GM12892 (cell line): ENCODE measurements around the gene TCIRG1.

Source experiments
- DNase-seq: peaks from one replicate; pipeline ENCODE4 v3.0.0; 2011; ENCODE audit not compliant: insufficient read length
- FAIRE-seq: peaks from 2 replicates; lab custom pipeline; 2011; peaks lifted over from hg19 to GRCh38; lab: Jason Lieb, UNC
- POLR2A ChIP-seq: IDR thresholded peaks from 2 replicates; pipeline ENCODE4 v1.6.1; 2011; ENCODE audit warnings: low read depth, low read length, control low read depth
- POLR2AphosphoS5 ChIP-seq: IDR thresholded peaks from 2 replicates; pipeline ENCODE4 v1.6.1; 2011; ENCODE audit warnings: low read depth, low read length, control low read depth
- TAF1 ChIP-seq: IDR thresholded peaks from 2 replicates; pipeline ENCODE4 v1.6.1; 2011; ENCODE audit warnings: low read depth, mild to moderate bottlenecking, control low read depth, low read length, borderline replicate concordance

TCIRG1 gene

DNA sequence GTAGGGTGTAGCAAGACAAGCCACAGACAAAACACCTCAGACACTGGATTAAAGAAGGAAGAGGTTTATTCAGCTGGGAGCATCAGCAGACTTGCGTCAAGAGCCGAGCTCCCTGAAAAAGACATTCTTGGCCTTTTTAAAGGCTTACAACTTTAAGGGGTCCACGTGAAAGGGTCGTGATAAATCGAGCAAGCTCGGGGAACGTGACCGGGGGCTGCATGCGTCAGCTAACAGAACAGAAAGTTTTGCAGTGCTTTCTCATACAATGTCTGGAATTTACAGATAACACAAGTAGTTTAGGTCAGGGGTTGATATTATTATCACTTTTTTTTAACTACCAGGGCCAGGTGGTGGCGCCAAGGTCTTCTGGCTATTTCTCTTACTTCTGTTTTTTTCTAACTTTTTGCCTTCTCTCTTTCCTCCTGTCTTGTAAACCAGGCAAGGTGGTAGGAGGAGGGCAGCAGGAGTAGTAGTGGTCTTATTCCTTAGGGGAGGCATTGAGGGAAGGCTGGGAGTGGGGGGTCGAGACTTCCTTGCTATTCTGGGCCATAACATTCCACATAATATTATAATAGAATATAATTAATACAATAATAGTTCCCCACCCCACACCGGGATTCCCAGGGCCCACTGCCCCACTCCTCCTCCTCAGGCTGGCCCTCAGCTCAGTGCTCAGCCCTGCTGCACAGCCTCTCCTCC lies 29.3 kb upstream of the TCIRG1 start:
- no peak for DNase-seq
- FAIRE-seq: no peak

DNA sequence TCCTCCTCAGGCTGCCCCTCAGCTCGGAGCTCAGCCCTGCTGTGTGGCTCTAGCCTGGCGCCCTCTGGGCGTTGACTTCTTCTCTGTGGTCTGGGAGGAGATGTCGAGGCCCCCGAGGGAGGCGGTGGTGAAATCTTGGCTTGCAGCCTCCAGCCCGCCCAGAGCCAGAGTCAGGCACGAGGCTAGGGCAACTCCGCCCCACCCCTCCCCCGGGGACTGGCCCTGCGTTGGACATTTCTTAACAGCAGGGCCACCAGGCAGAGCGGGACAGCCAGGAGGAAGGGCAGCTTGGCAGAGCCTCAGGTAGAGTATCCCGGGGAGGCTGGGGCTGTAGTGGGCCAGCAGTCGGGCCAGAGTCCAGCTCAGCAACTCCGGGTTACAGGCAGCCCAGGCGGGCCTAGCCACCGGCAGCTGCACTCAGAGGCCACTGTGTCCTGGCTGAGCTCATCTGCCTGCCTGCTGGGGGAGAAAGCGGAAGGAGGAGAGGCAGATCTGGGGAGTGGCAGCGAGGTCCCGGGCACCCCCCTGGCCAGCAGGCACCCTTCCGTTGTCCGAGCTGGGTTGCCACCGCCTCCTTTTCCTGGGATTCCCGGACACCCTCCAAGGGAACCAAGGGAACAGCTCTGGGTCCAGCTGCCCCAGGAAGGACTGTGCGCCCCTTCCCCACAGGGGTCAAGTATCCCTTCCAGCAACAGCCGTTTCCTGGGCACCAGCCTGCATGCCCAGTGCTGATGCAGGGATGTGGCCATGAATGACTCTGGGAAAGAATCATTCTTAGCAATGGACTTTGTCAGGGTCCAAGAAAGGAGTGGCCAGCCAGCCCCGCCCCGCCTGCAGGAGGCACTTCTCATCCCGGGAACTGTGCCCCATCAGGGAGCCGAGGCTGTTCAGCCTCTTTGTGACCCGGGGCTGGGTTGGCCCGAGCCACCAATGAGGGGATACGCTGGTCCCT lies 28.5 kb upstream of the TCIRG1 start, which contains the start of gene ALDH3B1:
ALDH3B1 (plus strand) TSS at position 238 of the 952 bp plus-strand sequence. CDS start 4,971 bp downstream, outside the sequence.
- TF ChIP-seq POLR2A: no peak
- TF ChIP-seq POLR2AphosphoS5: no peak
- TF ChIP-seq TAF1: no peak
- FAIRE-seq: peak; percentile 74

More for the DNA sequence above, 29.3 kb upstream of the TCIRG1 start:
- TF ChIP-seq POLR2AphosphoS5 (no peak), TAF1 (no peak), POLR2A (no peak)

DNA sequence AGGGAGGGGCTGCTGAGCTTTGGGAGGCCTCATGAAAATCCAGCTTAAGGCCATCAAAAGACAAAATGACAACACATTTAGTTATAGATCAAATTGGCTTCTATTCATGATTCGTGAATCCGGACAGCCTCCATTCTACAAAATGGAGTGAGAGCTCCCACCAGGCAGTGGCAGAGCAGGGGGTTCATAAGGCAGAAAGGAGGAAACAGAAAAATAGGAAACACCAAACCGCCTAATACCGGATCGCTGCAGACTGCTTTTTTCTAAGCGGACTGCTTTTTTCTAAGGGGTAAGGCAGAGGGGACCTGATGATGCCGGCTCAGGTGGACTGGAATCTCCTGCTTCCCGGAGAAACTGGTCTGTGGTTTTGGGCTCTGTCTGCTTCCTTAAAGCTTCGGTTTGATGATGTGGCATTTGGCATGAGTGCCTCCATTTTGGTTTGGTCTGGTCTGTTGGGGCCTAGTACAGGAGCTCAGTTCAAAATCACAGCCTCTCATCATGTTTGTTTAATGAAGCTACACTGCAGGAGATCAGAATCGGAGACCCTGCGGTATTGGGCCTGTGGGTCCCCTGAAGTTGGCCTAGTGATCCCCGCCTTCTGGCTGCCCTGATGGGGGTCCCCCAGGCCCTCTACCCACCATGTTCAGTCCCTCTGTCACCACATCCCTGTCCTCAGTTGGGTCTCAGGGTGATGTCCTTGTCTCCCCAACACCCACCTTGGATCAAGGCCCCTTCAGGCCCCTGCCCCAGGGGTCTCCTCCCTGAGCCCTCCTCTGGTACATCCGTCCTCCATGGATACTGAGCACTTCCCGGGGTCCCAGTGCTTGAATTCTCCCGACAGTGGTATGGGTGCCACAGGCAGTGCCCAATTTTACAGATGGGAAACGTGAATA lies 27.5 kb upstream of the TCIRG1 start:
- DNase-seq (no peak), FAIRE-seq (no peak)
- TF ChIP-seq TAF1: no peak
- no peak for TF ChIP-seq POLR2AphosphoS5
- no peak for TF ChIP-seq POLR2A

More for the DNA sequence above, 28.5 kb upstream of the TCIRG1 start, which contains the start of gene ALDH3B1:
- no peak for DNase-seq

DNA sequence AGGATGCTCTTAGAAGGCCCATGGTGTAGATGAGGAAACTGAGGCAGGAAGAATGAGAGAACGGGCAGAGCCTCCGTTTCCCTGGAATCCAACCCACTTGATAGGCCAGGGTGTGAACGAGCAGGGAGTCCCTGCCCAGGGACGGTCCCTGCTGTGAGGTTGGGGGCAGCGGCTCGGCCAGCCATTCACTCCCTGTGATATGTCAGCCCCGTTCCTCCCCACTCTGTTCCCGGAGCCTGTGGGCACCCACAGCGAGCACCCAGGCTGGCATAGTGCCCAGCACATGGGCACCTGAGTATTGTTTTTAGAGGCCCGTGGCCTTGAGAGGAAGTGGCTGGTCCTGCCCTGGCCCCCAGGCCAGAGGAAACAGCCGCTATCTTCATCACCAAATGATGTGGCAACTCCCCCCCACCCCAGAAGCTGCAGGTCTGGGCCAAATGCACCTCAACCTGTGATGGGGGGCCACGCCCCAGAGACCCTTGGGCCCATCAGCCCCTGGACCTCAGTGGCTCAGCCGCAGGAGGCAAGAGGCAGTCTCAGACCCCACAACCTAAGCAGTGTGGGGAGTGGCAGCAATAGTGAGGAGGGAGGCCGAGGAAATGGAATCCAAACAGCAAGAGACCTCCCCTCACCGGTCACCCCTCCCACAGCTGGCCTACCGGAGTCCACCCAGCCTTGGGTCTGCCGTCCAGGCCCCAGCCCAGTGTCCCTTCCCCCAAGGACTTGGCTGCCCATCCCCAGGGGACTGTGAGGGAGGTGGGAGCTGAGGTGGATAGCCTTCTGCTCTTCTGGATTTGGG lies 26.6 kb upstream of the TCIRG1 start:
- FAIRE-seq: no peak
- TF ChIP-seq POLR2AphosphoS5 (no peak), POLR2A (no peak), TAF1 (no peak)
- DNase-seq: no peak

GRCh38 chr11:68012843-68013610 lies 25.8 kb upstream of the TCIRG1 start:
- DNase-seq: no peak
- no peak for FAIRE-seq
- TF ChIP-seq POLR2AphosphoS5: no peak

DNA sequence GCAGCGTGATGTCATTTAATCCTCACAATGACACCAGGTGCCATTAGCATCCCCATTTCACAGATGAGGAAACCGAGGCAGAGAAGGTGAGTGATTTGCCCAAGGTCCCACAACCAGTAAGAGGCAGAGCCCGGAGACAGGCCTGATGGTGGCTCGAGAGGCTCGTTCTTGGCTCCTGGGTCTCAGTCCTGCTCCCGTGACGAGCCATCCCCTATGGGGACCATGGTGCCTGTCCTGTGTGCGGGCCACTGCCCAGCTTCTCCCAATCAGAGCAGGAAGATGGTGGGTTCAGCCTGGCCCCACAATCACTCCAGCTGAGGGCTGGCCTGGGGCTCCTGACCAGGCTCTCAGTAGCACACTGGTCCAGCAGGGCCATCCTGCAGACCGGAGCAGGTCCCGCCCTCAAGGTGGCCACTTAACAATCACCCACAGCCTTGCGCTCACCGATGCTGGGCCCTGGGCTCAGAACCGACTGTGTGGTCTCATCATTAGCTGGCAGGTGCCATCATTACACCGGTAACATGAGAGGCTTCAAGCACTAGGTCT lies 25.1 kb upstream of the TCIRG1 start:
- no peak for FAIRE-seq
- no peak for DNase-seq

DNA sequence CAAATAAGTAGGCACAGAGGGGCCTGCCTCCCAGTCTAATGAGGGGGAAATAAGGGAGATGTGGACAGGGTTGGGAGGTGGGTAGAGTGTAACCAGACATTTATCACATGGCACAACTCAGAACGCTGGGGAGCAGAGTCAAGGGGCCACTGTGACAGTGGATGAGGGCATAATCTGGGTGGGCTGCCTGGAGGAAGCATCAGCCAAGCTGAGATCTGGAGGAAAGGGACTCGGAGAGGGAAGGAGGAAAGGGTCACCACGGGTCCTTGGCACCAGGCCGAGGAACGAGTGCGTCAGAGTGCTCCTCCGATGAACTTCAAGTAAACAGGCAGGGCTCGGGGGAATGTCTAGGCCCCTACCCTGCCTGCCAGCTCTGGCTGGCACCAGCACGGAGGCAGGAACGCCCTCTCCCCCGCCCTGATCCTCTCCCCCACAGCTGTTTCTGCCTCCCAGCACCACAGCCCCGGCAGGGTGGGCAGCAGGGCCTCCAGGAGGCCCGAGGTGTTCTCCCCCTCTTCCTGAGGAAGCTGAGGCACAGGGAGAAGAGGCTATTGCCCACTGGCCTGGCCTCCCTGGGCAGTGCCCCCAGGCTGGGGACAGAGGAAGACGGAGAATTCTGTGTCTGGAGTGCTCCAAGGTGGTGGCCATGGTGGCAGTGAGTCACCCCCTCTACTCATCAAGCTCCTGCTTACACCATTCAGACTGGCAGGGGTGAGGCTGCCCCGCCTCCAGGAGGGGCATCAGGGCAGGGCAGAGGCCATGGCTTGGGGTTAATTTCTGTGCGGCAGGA lies 24.5 kb upstream of the TCIRG1 start:
- FAIRE-seq: no peak
- no peak for DNase-seq
- TF ChIP-seq TAF1 (no peak), POLR2AphosphoS5 (no peak), POLR2A (no peak)

More for the DNA sequence above, 25.1 kb upstream of the TCIRG1 start:
- TF ChIP-seq POLR2AphosphoS5 (no peak), POLR2A (no peak), TAF1 (no peak)

- FAIRE-seq (no peak), DNase-seq (no peak)
- no peak for TF ChIP-seq TAF1
- no peak for TF ChIP-seq POLR2A
- no peak for TF ChIP-seq POLR2AphosphoS5
Observed at GRCh38 chr11:68014947-68015447, 23.8 kb upstream of the TCIRG1 start.

DNA sequence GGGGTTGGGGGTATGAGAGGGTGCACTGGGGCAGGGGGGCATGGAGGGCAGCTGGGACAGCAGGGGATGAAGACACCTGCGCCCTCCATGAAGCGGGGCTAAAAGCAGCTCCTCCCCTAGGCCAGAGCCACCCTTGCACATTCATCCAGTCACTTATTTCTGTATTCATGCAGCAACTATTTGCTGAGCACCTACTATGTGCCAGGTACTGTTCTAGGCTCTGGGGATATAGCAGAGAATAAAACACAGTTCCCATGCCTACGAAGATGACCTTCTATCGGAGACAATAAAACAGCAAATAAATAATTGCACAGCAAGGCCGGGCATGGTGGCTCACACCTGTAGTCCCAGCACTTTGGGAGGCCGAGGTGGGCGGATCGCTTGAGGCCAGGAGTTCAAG lies 23.4 kb upstream of the TCIRG1 start:
- no peak for FAIRE-seq
- TF ChIP-seq POLR2A (no peak), TAF1 (no peak), POLR2AphosphoS5 (no peak)
- no peak for DNase-seq
